Mucosa of descending colon (tissue), 3 donors: ENCODE results near the gene DAPK1. TPM values are rescaled to one million over a fixed set of nuclear protein-coding genes. Genes with fewer than 3 reads are reported as not detected.

Experiments used
- ATAC-seq: fragments of 200-7000 bp; cut with Tn5 transposase; one replicate; pipeline ENCODE4 v1.9.1; 2020; ENCODE audit warnings: mild to moderate bottlenecking, moderate library complexity
- DNase-seq, 3 donors: peaks; one replicate each; pipeline ENCODE4 v3.0.0-alpha.2; 2020
- H3K36me3 ChIP-seq: fragments of 200-600 bp; one replicate; pipeline ENCODE4 v1.8.0; 2021; ENCODE audit warnings: low read depth, mild to moderate bottlenecking
- H3K4me1 ChIP-seq: fragments of 200-600 bp; one replicate; pipeline ENCODE4 v1.8.0; 2021; ENCODE audit warnings: low read depth, mild to moderate bottlenecking
- H3K4me3 ChIP-seq: fragments of 200-600 bp; one replicate; pipeline ENCODE4 v1.8.0; 2021; ENCODE audit warnings: mild to moderate bottlenecking
- H3K9me3 ChIP-seq: fragments of 200-600 bp; one replicate; pipeline ENCODE4 v1.8.0; 2021; ENCODE audit warnings: mild to moderate bottlenecking
- CTCF ChIP-seq: fragments of 200-600 bp; IDR thresholded peaks from one replicate; pipeline ENCODE4 v1.8.0; 2022; ENCODE audit warnings: antibody characterized with exemption, mild to moderate bottlenecking
- intact Hi-C, 2 donors: fragments of 100-400 bp; cut with DNase I in 1 of 2; cut with micrococcal nuclease in 1 of 2; formaldehyde crosslinking; loops; one replicate each; pipeline versions ENCODE4 v1.11.0 to v1.11.1; 2022; cut with DNase I, micrococcal nuclease
- total RNA-seq, 3 donors: library from RNA; stranded (reverse); fragmentation: NEBNext Ultra II Directional in 2 of 3; extraction: Animal tissue kit (Norgen Biotek cat#: 25700) in 2 of 3; gene quantifications; one replicate each; pipeline versions ENCODE4 v1.2.1 to v1.2.4, GENCODE V29; 2021 to 2023
- donor health status: DM: no; HTN: no; CAD: no; lungs with moderate emphysema.
- donor health status: DM: no; HTN: no; CAD: no.
- donor health status: DM: no; HTN: yes; CAD: no.

The DAPK1 gene
- total RNA-seq, 3 donors from 2014 or later = 22.2 to 98.7 (median 25.9) TPM

- no peak for TF ChIP-seq CTCF
- no peak for DNase-seq
- Histone ChIP-seq H3K4me3 (no peak overlapping the region), H3K36me3 (no peaks in the 10 kb centered on the region), H3K9me3 (peaks cover 8% of the 10 kb centered on the region), H3K4me1 (no peaks in the 10 kb centered on the region)
- no peak for ATAC-seq
- intact Hi-C loops = loop anchor here in 1 of 2 donors (5.0 kb wide), 1 partner anchor 328 kb away; no protein-coding TSS in a partner anchor
These were observed 167.8 kb downstream of the DAPK1 start for GRCh38 chr9:87665505-87665904.

GRCh38 chr9:87667164-87667738 is 169.6 kb downstream of the DAPK1 start:
- no peak overlapping the region for H3K4me3 ChIP-seq
- no peak for TF ChIP-seq CTCF
- no peaks in the 10 kb centered on the region for H3K4me1 ChIP-seq
- ATAC-seq (no peak), DNase-seq (no peak)
- H3K9me3 ChIP-seq = peaks cover 8% of the 10 kb centered on the region
- intact Hi-C loops = loop anchor here in 1 of 2 donors (5.0 kb wide), 1 partner anchor 330 kb away; no protein-coding TSS in a partner anchor
- no peaks in the 10 kb centered on the region for H3K36me3 ChIP-seq

GRCh38 chr9:87668222-87668621 is 170.6 kb downstream of the DAPK1 start:
- DNase-seq = no peak
- Histone ChIP-seq H3K4me1 (no peaks in the 10 kb centered on the region), H3K36me3 (no peaks in the 10 kb centered on the region), H3K4me3 (no peak overlapping the region), H3K9me3 (peaks cover 8% of the 10 kb centered on the region)
- ATAC-seq = no peak
- no peak for TF ChIP-seq CTCF
- intact Hi-C loops = loop anchor here in 1 of 2 donors (5.0 kb wide), 1 partner anchor 331 kb away; no protein-coding TSS in a partner anchor

- ATAC-seq (no peak), DNase-seq (no peak)
- intact Hi-C loops = loop anchor here in 1 of 2 donors (5.0 kb wide), 1 partner anchor 331 kb away; no protein-coding TSS in a partner anchor
- Histone ChIP-seq H3K36me3 (no peaks in the 10 kb centered on the region), H3K4me1 (no peaks in the 10 kb centered on the region), H3K4me3 (no peak overlapping the region), H3K9me3 (peaks cover 8% of the 10 kb centered on the region)
- no peak for TF ChIP-seq CTCF
These were observed 171.1 kb downstream of the DAPK1 start for GRCh38 chr9:87668722-87669121.

GRCh38 chr9:87670572-87671264 is 173.1 kb downstream of the DAPK1 start:
- no peak for DNase-seq
- intact Hi-C loops = loop anchor here in 1 of 2 donors (10.0 kb wide), 1 partner anchor 374 kb away; no protein-coding TSS in a partner anchor
- Histone ChIP-seq H3K9me3 (peaks cover 8% of the 10 kb centered on the region), H3K4me1 (no peaks in the 10 kb centered on the region), H3K4me3 (no peak overlapping the region), H3K36me3 (no peaks in the 10 kb centered on the region)
- TF ChIP-seq CTCF = no peak
- no peak for ATAC-seq
